Muscle of back (tissue), 13 donors: ENCODE measurements around the gene ACCSL. TPM values are rescaled to one million over a fixed set of nuclear protein-coding genes. Genes with fewer than 3 reads are reported as not detected.

Source experiments
- DNase-seq, 3 donors: peaks; one replicate each; pipeline versions ENCODE4 v3.0.0 to v3.0.0-alpha.2; 2013
- long read RNA-seq, 9 donors: transcript quantifications; one replicate each; lab custom pipeline, GENCODE V29; 2026
- polyA plus RNA-seq, 10 donors: library from polyadenylated mRNA; unstranded; fragments of 120-200 nt; gene quantifications; one replicate each; pipeline ENCODE4 v1.2.1, GENCODE V29; 2013; ENCODE audit not compliant: insufficient read length in 10 of 10

The ACCSL gene
- not detected for polyA plus RNA-seq
- long read RNA-seq, donor 1, result 0 reads
- long read RNA-seq, donor 2, result 0 reads
- long read RNA-seq, donor 3, result 0 reads
- long read RNA-seq, donor 4, result 0 reads
- long read RNA-seq, donor 5, result 0 reads
- long read RNA-seq, donor 6, result 0 reads
- long read RNA-seq, donor 7, result 0 reads
- long read RNA-seq, donor 8, result 0 reads
- long read RNA-seq, donor 9, result 0 reads

DNA sequence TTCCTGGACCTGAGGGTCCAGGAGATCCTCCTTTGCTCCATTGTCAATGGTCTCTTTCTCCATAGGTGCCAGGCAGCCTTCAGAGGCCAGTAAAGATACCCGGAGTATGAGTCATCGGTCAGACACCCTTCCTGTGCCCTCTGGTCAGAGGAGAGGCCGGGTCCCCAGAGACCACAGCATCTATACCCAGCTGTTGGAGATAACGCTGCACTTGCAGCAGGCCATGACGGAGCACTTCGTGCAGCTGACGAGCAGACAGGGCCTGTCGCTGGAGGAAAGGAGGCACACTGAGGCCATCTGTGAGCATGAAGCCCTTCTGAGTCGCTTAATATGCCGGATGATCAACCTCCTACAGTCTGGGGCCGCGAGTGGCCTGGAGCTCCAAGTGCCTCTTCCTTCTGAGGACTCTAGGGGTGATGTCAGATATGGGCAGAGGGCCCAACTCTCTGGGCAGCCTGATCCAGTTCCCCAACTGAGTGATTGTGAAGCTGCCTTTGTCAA lies at the start of gene ACCSL:
ACCSL (plus strand) TSS at position 51 of the 501 bp plus-strand sequence; CDS start at position 107, 56 bp downstream.
- DNase-seq, result no peak

DNA sequence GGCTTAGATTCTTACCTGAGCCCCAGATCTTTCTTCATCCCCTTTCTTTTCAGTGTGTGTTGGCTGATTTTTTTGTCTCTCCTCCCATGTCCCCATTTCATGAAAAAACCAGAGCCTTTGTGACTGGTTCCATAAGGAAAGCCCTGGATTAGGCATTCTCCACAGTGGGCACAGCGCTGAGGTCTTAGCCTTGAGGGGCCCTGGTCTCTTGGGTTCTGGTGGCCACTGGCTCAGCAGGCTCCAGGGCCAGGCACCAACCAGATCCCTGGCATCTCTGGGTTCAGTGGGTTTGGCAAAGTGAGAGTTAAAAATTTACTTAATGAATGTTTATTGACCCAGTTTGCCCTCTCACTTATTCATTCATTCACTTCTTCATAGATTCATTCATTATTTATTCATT lies 49.5 kb upstream of the ACCSL start:
- no peak for DNase-seq

DNA sequence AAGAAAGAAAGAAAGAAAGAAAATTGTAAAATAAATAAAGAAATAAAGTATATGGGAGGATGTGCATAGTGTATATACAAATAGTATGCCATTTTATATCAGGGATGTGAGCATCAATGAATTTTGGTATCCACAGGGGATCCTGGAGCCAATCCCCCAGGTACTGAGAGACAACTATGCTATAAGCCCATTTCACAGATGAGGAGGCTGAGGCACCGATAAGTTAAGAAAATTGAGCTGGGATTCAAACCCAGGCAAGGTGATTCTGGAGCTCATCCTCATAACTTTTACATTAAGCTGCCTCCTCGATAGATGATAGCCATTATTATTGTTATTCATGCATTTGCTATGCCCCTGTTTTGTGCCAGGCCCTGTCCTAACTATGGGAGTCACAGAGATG lies 47.0 kb upstream of the ACCSL start:
- no peak for DNase-seq

DNA sequence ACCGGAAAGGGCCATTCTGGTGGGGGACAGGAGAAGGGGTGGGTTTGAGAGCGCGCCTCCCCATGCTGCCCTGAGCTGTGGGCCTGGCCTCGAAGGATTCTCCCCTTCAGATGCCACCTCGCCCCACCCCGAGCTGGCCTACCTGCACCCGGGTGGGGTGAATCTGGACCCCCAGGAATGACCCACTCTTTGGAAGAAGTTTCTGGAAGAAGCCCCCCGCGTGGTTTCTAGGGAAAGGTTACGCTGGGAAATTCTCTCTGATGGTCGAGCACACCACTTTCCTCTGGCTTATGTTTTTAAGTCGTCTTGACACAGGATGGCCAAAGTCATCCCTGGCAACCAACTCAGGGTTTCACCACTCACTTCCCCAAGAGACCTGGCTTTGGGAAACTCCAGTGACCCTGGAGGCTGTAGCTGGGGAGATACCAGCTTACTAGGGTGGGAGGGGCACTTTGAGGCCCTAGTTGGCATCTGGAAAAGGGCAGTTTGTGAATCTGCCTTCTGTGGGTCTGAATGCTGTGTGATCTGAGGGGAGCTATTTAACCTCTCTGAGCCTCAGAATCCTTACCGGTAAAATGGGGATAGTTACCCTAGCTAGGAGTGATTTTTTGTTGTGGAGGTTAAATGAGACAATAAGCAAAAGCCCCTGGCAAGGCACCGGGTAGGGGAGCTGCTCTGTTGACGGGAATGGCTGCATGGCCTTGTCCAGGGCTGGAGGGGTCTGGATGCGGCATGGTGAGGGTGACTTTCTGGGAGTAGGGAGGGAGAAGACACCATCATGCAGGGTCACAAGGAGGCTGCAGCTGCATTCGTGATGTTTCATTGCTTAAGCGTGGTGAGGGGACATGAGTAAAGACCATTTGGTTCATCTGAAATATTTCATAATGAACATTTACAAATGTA lies 45.3 kb upstream of the ACCSL start:
- DNase-seq, result no peak

DNA sequence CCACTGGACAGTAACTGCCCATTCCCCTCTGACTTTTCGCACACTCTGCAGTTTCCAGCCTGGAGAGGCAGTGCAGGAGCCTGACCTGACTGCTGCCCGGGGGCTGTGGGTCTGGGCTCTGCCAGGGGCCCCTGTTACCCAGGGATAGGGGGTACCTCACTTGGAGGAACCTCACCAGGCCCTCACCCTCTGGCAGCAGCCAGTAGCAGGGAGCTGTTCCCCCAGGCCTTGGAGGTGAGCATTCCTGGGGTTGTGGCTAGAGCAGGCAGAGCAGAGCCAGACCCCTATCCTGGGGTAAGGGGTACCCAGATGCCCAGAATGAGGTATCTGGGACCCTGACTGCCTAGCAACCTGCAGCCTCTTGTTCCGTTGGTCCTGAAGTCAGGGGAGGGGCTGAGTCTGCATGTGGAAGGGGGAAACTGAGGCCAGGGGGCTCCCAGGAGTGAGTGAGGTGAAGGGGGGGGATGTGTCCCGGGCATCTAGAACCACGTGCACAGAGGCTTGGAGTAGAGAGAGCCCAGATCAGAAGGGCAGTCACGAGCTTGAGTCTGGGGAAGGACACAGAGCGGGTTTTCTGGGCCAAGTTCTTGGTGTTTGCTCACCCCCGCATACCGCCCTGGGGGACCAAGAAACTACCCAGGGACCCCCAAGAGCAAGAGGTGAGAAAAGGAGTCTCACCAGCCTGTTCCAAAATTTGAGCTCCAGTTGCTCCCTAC lies 43.9 kb upstream of the ACCSL start:
- no peak for DNase-seq

DNA sequence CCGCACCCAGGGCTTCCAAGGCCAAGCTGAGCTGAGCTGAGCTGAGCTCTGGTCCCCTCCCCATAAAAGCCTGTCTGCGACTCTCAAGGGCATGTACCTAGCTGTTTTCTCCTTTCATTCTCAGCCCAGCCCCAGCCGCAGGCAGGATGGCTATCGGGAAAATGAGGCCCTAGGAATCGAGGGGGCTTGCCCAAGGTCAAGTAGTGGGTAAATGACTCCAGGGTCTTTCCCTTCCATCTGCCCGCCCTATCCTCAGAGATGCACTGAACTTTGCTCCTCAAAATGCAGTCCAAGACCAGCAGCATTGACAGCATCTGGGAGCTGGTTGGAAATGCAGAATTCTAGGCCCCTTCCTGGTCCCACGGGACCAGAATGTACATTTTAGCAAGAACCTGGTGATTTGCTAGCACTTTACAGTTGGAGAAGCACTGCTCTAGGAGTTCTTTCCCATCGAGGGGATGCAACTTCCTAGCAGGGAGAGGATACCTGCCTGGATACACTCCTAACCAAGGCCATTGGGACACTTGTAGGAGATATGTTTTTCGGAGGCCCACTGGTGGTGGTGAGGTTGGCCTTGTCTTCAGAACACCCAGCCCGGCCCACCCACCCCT lies 43.2 kb upstream of the ACCSL start:
- DNase-seq, result no peak

DNA sequence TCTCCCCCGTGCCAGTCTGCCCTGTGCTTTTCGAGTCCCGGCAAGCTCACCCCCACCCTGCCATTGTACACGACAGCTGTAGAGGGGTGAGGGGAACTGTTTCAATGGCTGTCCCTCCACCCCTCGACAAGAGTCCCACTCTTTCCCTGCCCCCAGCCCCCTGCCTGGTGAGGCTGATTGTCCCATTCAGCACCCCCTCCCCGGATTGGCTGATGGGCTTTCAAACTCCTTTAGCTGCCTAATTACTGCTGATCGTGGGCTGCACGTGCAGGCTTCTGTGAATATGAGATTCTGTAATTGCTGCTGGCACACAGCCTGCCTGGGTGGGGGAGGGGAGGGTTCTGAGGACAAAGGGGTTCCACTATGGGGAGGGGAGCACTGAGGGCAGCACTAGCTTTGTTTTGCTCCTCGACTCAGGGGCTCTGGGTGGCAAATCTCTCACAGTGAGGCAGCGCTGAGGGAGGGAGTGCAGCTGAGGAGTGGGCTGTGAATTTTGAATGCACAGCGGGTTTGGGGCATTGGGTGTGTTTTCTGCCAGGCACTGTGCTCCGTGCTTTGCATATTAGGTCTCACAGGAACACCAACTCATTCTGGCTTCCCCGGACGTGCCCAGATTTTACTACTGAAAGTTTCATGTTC lies 42.6 kb upstream of the ACCSL start:
- no peak for DNase-seq

DNA sequence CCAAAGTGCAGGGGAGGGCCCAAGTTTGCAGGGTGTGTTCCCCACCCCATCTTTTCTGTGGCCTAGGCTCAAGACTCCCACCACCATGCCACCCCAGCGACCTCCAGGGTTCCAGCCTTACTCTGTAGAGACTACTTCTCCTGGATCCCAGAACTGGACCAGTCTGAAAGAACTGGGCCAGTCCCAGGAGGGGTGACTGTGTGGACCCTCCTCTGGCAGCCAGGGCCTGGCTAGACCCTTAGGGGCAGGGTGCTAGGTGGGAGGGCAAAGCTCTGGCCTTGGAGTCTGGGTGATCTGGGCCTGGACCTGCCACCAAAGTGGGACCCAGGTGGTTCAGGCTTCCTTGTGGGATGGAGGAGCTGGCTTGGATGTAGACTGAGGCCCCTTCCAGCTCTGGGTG lies 41.8 kb upstream of the ACCSL start:
- DNase-seq, result no peak

DNA sequence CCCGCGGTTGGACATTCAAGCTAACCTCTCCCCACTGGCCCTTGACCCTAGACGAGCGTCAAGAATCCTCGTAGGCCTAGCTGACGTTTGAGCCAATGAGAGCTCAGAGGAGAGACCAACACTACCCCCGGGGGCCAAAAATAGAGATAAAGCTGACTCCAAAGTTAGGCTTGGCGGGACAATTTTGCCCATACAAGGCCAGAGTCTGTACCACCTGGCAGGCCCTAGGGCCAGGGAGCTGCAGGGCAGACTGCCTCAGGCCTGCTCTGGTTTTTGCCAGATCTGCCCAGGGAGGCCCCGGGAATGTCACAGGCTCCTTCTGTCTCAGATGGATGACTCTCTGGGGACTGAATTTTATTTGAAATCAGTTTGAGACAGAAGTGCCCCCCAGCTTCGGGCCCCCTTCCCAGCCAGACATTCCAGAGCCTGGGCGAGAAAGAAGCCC lies 40.8 kb upstream of the ACCSL start:
- no peak for DNase-seq

DNA sequence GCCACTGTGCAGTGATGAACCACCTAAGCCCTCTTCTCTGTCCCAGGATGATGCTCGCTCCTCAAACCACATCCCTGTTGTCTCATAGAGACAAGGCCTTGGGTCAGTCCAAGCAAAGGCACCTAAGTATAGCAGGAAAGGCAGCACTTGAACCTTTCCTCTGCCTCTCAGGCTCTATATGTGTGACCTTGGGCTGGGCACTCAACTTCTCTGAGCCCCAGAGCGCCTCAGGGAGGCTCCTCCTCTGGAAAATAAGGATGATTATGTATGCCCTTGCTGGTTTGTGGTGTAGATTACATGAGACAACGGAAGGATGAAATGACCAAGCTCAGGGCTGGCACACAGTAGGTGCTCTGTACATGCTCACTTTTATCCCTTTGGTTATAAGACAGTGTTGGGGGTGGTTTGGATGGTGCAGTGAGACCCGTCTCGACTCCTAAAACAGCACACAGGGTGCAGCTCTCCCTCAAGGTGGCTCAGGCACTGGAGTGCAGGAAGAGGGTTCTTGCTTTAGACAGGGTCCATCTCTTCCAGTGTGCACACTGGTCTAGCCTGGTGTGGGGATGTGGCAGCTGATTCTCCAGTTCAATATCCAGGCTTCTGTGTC lies 40.2 kb upstream of the ACCSL start:
- DNase-seq, result no peak

DNA sequence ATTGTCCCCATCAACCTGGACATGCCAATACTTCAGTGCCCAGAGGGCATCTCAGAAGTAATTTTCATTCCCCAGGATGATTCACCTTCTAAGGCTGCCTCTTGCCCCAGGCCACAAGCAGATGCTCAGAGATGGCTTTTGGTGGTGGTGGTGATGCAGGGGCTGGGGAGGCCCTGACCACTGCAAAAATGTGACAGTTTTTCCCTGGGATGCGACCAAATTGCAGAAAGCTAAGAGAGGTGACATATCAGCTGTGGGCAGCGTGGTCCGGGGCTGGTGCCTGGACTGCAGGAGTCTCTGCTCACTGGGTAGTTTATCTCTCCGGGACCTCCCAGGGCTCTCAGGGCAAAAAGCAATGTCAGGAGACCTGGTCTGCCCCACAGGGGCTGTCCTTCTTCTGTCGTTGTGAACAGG lies 39.7 kb upstream of the ACCSL start:
- DNase-seq, result no peak

DNA sequence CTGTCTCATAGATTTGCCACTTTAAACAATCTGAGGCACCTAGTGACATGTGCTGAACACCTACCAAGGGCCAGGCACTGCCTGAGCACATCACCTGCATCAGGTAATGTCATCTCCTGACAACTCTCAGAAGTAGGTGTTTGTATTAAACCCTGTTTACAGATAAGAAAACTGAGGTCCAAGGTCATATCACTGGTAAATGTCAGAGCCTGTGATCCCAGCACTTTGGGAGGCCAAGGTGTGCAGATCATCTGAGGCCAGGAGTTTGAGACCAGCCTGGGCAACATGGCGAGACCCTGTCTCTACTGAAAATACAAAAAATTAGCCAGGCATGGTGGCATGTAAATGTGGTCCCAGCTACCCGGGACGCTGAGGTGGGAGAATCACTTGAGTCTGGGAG lies 39.1 kb upstream of the ACCSL start:
- DNase-seq, result no peak

DNA sequence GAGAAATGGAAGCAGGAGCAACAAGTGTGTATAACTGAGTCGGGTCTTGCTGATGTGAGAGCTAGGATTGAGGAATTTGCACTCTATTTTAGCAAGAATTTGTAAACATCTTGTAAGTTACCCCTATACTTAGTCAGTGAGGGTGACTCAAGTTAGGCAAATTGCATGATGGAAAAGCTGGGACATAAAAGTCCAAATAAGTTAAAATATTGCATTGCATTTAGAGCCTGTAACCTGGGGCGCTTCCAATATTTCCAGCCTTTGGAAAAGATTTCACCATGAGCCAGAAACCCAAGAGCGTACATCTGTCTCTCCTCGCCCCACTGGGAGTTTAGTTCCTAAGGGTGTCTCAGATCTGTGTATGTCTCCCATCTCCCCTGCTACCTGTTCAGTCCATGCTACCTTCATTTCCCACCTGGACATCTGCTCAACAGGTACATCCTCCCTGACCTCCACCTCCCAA lies 37.0 kb upstream of the ACCSL start:
- DNase-seq, result no peak

DNA sequence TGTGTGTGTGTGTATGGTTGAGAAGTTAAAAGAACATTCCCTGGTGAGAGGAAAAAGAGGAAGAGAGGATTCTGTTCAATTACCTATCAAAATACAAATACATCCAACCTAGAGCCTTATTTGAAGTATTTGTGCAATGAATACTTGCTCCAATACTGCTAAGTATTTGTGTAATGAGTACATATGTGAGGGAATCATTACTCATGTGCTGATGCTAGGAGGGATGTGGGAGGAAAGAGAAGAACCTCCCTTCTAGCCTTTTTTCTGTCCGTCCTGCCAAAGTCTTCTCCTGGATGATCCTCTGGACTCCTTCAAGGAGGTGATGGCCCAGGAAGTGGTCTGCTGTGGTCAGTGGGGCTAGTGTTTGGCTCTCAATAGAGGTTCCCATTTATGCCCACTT lies 36.0 kb upstream of the ACCSL start:
- DNase-seq, result no peak

DNA sequence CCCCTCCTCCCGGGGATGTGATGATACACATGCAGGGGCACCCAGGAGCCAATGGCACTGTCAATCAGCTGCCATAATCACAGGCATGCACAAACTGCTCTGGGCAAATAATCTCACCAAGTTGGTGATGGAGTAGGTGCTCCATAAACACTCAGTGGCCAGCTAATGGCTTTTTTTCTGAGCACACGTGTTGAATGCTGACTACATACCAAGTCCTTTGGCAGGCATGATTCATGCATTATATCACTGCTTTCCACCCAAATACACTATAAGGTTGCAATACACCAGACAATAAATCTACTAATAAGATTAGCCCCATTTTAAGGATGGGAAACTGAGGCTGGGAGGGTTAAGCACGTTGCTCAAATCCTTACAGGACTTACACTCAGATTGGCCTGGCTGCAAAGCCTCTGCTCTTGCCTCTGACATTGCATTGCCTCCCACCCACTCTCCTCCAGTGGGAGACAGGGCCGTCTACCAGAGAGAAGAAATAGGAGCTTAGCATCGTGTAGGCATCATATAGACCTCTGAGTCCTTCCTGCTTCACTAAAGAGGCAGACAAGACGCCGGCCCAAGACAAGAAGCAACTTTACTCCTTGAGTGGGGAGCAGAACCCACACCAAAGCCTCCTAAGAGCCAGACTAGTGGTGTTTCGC lies 32.7 kb upstream of the ACCSL start:
- no peak for DNase-seq

DNA sequence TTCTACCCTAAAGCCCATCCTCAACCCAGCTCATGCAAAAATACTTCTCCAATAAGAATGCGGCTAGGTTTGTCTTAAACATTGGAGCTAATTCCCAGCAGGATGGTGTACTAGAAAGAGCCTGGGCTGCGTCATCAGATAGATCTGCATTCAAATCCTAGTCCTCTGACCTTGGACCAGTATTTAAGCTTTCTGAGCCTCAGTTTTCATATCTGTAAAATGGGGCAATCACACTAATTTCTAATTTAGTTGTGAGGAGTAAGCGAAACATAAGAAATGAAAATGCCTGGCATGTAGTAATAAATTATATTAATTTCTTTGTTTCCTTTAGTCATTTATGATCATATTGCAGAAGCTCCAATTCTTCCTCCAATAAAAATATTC lies 32.2 kb upstream of the ACCSL start:
- DNase-seq, result no peak

DNA sequence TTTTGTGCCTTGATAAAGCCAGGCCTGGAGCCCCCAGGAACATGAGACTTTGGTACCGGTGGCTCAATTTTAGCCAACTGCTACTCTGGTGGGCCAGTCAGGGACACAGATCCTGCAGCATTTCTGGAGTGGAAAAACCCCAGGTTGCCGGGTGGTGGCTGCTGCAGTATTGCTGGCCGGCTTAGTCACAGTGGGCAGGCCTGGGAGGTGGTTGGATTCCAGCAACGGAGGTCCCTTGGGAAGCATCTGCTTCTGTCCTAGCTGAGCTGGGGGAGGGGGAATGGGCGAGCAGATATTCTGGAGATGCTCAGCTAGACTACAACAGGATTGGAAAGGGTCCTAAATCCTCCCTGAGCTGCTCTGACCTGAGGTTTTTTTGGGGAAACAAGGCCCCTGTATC lies 31.6 kb upstream of the ACCSL start:
- DNase-seq, result peak in 1 of 3 donors; percentile 79

DNA sequence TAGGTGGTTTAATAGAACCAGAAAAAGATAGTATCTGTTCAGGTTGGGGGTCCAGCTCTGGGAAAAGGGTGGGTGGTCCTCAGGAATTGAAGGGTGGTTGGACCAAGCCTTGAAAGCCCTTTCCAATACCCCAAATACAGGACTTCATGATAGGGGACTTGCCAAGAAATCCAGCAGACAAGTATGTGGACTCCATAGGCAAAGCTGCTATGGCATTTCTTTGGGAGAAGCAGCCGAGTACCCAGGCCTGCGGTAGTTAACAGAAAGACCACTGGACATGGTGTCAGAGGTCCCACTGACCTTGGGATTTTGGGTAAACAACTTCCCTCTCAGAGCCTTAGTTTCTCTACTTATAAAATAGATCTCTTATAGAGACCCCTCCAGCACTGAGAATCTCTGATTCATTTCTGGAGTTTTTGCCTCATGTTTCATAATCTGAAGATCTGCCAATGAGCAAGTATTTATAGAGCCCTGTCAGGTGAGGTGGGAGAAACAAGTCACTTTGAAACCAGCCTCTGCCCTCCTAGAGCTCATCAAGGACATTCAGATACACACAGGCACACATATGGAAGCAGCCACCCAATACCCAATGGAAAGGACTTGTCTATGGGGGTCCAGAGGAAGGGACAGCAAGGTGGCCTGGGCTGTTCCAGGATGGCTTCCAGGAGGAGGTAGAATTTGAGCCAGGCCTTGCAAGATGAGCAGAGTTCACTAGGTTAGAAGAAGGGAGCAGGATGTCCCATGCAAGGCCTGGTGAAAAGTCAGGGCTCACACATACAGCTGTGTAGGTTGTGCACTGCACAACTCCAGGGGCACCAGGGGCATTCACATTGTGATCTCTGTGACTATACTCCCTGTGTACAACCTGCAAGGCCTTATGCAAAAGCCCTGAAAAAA lies 31.0 kb upstream of the ACCSL start:
- no peak for DNase-seq

DNA sequence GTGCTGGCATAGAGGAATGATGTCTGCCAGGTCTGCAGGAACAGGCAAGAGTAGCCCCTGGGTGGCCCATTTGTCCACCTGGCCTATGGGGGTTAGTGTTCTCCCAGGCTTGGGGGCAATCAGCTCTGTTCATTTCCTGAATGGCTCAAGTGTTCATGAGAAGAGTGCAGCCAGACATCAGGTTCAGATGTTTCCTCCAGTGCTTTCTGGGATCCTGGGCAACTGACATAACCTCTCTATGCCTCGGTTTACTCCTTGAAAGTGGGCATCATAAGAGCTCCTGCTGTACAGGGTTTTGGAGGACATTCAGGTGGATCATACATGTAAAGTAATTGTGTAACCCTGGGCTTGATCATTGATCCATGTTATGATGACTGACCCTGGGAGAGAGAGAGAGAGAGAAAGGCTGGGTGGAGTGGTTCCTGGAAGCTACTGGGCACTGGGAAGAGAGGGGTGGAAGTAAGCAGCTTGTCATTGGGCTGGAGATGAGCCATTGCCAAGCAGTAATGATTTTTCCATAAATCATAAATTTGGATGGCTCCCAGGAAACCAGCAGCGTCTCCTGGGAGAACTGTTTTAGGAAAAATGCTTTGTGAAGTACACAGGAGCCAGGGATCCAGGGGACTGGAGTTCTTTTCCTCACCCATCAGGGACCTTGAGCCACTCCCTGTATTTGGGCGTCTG lies 30.2 kb upstream of the ACCSL start:
- no peak for DNase-seq
